H1 (cell line): ENCODE measurements around the gene LRBA. TPM values are rescaled to one million over a fixed set of nuclear protein-coding genes. Genes with fewer than 3 reads are reported as not detected.

ENCODE experiments used
- CTCF ChIA-PET: fragments of 300-600 bp; sonication (Branson Sonifier 250); formaldehyde crosslinking; loops from one replicate; lab custom pipeline; 2021; ENCODE audit not compliant: partially characterized antibody; lab: Charles Lee
- POLR2A ChIA-PET: fragments of 300-600 bp; sonication (Branson Sonifier 250); formaldehyde crosslinking; loops from one replicate; lab custom pipeline; 2021; ENCODE audit warnings: inconsistent platforms; ENCODE audit not compliant: partially characterized antibody; lab: Charles Lee
- DNase-seq, 2 experiments: peaks; one replicate each; pipeline versions ENCODE4 v3.0.0 to v3.0.0-alpha.2; 2010 to 2022; ENCODE audit warnings: low spot score in 2 of 2, low read depth in 1 of 2, mixed read lengths in 1 of 2
- FAIRE-seq: peaks from 2 replicates; lab custom pipeline; 2011; peaks lifted over from hg19 to GRCh38; lab: Jason Lieb, UNC
- H2AFZ ChIP-seq: 2 replicates; pipeline ENCODE4 v1.8.1; 2012; ENCODE audit warnings: low read length, inconsistent platforms
- H2AK5ac ChIP-seq: 2 replicates; pipeline ENCODE4 v1.6.1; 2013; ENCODE audit warnings: low read depth, low read length
- H2BK120ac ChIP-seq: replicated peaks from 2 replicates; pipeline ENCODE3; 2013; ENCODE audit warnings: low read depth, low read length, inconsistent platforms
- H2BK12ac ChIP-seq: 2 replicates; pipeline ENCODE4 v1.6.1; 2013; ENCODE audit warnings: low read depth, low read length
- H2BK15ac ChIP-seq: 2 replicates; pipeline ENCODE4 v1.6.1; 2013; ENCODE audit warnings: low read length
- H2BK20ac ChIP-seq: 2 replicates; pipeline ENCODE4 v1.6.1; 2013; ENCODE audit warnings: low read length
- H2BK5ac ChIP-seq: 2 replicates; pipeline ENCODE4 v1.6.1; 2013; ENCODE audit warnings: low read depth, low read length
- H3K14ac ChIP-seq: 2 replicates; pipeline ENCODE4 v1.6.1; 2013; ENCODE audit warnings: inconsistent platforms; ENCODE audit not compliant: insufficient read length
- H3K18ac ChIP-seq: 2 replicates; pipeline ENCODE4 v1.6.1; 2013; ENCODE audit warnings: low read length; ENCODE audit errors: extremely low read depth
- H3K23ac ChIP-seq: 2 replicates; pipeline ENCODE4 v1.6.1; 2013; ENCODE audit warnings: inconsistent platforms; ENCODE audit not compliant: insufficient read length
- H3K23me2 ChIP-seq: 2 replicates; pipeline ENCODE4 v1.6.1; 2013; ENCODE audit warnings: low read depth, low read length
- H3K27ac ChIP-seq: 2 replicates; pipeline ENCODE4 v1.6.1; 2011; ENCODE audit warnings: low read depth, low read length, inconsistent platforms
- H3K27me3 ChIP-seq, 4 experiments: replicated peaks in 1 of 4; 1 replicate in 1 of 4; 2 replicates in 3 of 4; pipeline versions ENCODE4 v1.6.1 to v1.8.1; 2011 to 2013; ENCODE audit warnings: low read length in 3 of 4, mild to moderate bottlenecking in 3 of 4, inconsistent platforms in 2 of 4, mixed read lengths in 2 of 4, moderate library complexity in 1 of 4; ENCODE audit not compliant: control insufficient read depth in 3 of 4, insufficient read depth in 3 of 4; ENCODE audit errors: extremely low read depth in 1 of 4
- H3K36me3 ChIP-seq, 4 experiments: 2 replicates each; pipeline versions ENCODE4 v1.6.1 to v1.8.1; 2011 to 2013; ENCODE audit warnings: mild to moderate bottlenecking in 4 of 4, low read length in 3 of 4, moderate library complexity in 2 of 4, control low read depth in 1 of 4, inconsistent platforms in 1 of 4; ENCODE audit not compliant: insufficient read depth in 4 of 4, control insufficient read depth in 2 of 4
- H3K4ac ChIP-seq: replicated peaks from 2 replicates; pipeline ENCODE3; 2013; ENCODE audit warnings: low read length, low read depth, mixed read lengths, inconsistent platforms; ENCODE audit not compliant: insufficient read length
- H3K4me1 ChIP-seq, 4 experiments: replicated peaks in 1 of 4; 1 replicate in 1 of 4; 2 replicates in 3 of 4; pipeline versions ENCODE4 v1.6.1 to v1.8.1; 2011 to 2013; ENCODE audit warnings: low read length in 3 of 4, inconsistent platforms in 2 of 4, mixed read lengths in 1 of 4; ENCODE audit not compliant: insufficient read depth in 4 of 4, control insufficient read depth in 3 of 4
- H3K4me2 ChIP-seq, 2 experiments: 2 replicates each; pipeline versions ENCODE4 v1.6.1 to v1.8.1; 2011 to 2013; ENCODE audit warnings: low read depth in 2 of 2, low read length in 2 of 2, control low read depth in 1 of 2, inconsistent platforms in 1 of 2, mild to moderate bottlenecking in 1 of 2; ENCODE audit not compliant: insufficient read depth in 1 of 2
- H3K4me3 ChIP-seq, 4 experiments: fragments of 200-600, 300-600 bp in 1 of 4; sonication (generic), shearing (Covaris generic), sonication (Bioruptor Twin) in 1 of 4; 2 replicates each; pipeline versions ENCODE4 v1.5.1 to v1.8.1; 2011 to 2016; ENCODE audit warnings: low read length in 4 of 4, low read depth in 3 of 4, control low read depth in 2 of 4, inconsistent platforms in 2 of 4, mild to moderate bottlenecking in 2 of 4, mixed read lengths in 1 of 4, moderate library complexity in 1 of 4; ENCODE audit not compliant: insufficient read depth in 2 of 4; ENCODE audit errors: extremely low read depth in 1 of 4
- H3K56ac ChIP-seq: replicated peaks from 2 replicates; pipeline ENCODE3; 2013; ENCODE audit warnings: low read depth, mild to moderate bottlenecking, mixed read lengths, low read length, inconsistent platforms; ENCODE audit not compliant: insufficient read length
- H3K79me1 ChIP-seq: 2 replicates; pipeline ENCODE4 v1.6.1; 2013; ENCODE audit warnings: low read depth, low read length, control low read depth
- H3K79me2 ChIP-seq, 2 experiments: 2 replicates each; pipeline versions ENCODE4 v1.6.1 to v1.8.1; 2012 to 2013; ENCODE audit warnings: low read length in 2 of 2, mild to moderate bottlenecking in 2 of 2, inconsistent platforms in 1 of 2; ENCODE audit not compliant: insufficient read depth in 2 of 2, control insufficient read depth in 1 of 2
- H3K9ac ChIP-seq, 4 experiments: replicated peaks in 1 of 4; 1 replicate in 1 of 4; 2 replicates in 3 of 4; pipeline versions ENCODE4 v1.6.1 to v1.8.1; 2011 to 2013; ENCODE audit warnings: low read depth in 3 of 4, low read length in 3 of 4, control low read depth in 2 of 4, mild to moderate bottlenecking in 2 of 4, moderate library complexity in 2 of 4, inconsistent platforms in 1 of 4; ENCODE audit errors: extremely low read depth in 1 of 4
- H3K9me3 ChIP-seq, 2 experiments: 2 replicates each; pipeline versions ENCODE4 v1.6.1 to v1.8.1; 2012 to 2013; ENCODE audit warnings: mild to moderate bottlenecking in 2 of 2, moderate library complexity in 2 of 2, control low read depth in 1 of 2, inconsistent platforms in 1 of 2, low read depth in 1 of 2, low read length in 1 of 2, mixed read lengths in 1 of 2; ENCODE audit not compliant: insufficient read depth in 2 of 2
- H4K20me1 ChIP-seq, 2 experiments: replicated peaks in 1 of 2; 2 replicates each; pipeline versions ENCODE3 to v1.8.1; 2011 to 2013; ENCODE audit warnings: inconsistent platforms in 2 of 2, low read length in 2 of 2, mild to moderate bottlenecking in 1 of 2; ENCODE audit not compliant: insufficient read depth in 2 of 2, control insufficient read depth in 1 of 2
- H4K5ac ChIP-seq: 2 replicates; pipeline ENCODE4 v1.6.1; 2013; ENCODE audit warnings: low read length, low read depth, mixed read lengths, inconsistent platforms; ENCODE audit not compliant: insufficient read length
- H4K8ac ChIP-seq: 2 replicates; pipeline ENCODE4 v1.8.0; 2013; ENCODE audit warnings: mild to moderate bottlenecking, moderate library complexity, low read length, inconsistent platforms; ENCODE audit not compliant: insufficient read depth; ENCODE audit errors: extremely low read depth
- H4K91ac ChIP-seq: replicated peaks from 2 replicates; pipeline ENCODE3; 2013; ENCODE audit warnings: low read length, mixed read lengths, inconsistent platforms; ENCODE audit not compliant: insufficient read length
- CHD2 ChIP-seq: IDR thresholded peaks from 2 replicates; pipeline ENCODE4 v1.6.1; 2012; ENCODE audit warnings: low read length, improper control_type of control experiment
- KDM4A ChIP-seq: IDR thresholded peaks from one replicate; pipeline ENCODE4 v1.7.1; 2012; ENCODE audit warnings: low read depth, mild to moderate bottlenecking, moderate library complexity, low read length, inconsistent platforms; ENCODE audit not compliant: severe bottlenecking
- KDM5A ChIP-seq: fragments of 200-600 bp; IDR thresholded peaks from 2 replicates; pipeline ENCODE4 v1.7.1; 2012; ENCODE audit warnings: mild to moderate bottlenecking, low read length, inconsistent platforms, mixed read lengths
- RBBP5 ChIP-seq: IDR thresholded peaks from 2 replicates; pipeline ENCODE4 v1.7.1; 2012; ENCODE audit warnings: low read depth, mild to moderate bottlenecking, inconsistent platforms, low read length, moderate library complexity, borderline replicate concordance
- SAP30 ChIP-seq: fragments of 300-600 bp; sonication (generic); IDR thresholded peaks from 2 replicates; pipeline ENCODE4 v1.7.1; 2012; ENCODE audit warnings: low read length, moderate library complexity, mild to moderate bottlenecking, inconsistent platforms; ENCODE audit not compliant: insufficient read depth, insufficient replicate concordance
- SIN3A ChIP-seq, 2 experiments: IDR thresholded peaks in 1 of 2; conservative IDR thresholded peaks in 1 of 2; 2 replicates each; pipeline ENCODE4 v1.6.1; 2011 to 2012; ENCODE audit warnings: low read length in 2 of 2, improper control_type of control experiment in 1 of 2, low read depth in 1 of 2, mild to moderate bottlenecking in 1 of 2
- SIX5 ChIP-seq: IDR thresholded peaks from 2 replicates; pipeline ENCODE4 v1.6.1; 2011; ENCODE audit warnings: mild to moderate bottlenecking, low read depth, low read length
- WGBS, 2 experiments: shearing (Covaris generic) in 1 of 2; methylation state at CpG; one replicate each; pipeline versions ENCODE4 v1.1.6 to v1.1.7; 2013 to 2015; ENCODE audit warnings: low lambda C conversion rate in 2 of 2, mixed read lengths in 2 of 2, inconsistent platforms in 1 of 2, low coverage in 1 of 2, missing lambda C conversion rate in 1 of 2; ENCODE audit not compliant: insufficient replicate concordance in 2 of 2, insufficient coverage in 1 of 2, insufficient read length in 1 of 2; ENCODE audit errors: extremely low coverage in 1 of 2, missing lambda C conversion rate in 1 of 2; 5-methylcytosine and 5-hydroxymethylcytosine counted together
- polyA plus RNA-seq, 7 experiments: library from polyadenylated mRNA; depleted of rRNA in 3 of 7; stranded (reverse) in 5 of 7; unstranded in 2 of 7; fragments of >200 nt in 5 of 7; fragments of 200-250 nt in 2 of 7; gene quantifications; 1 replicate in 5 of 7; 2 replicates in 1 of 7; 4 replicates in 1 of 7; pipeline versions ENCODE4 v1.2.1 to v1.2.3, GENCODE V29; 2011 to 2013; ENCODE audit warnings: missing spikeins in 2 of 7, mixed read lengths in 2 of 7
- total RNA-seq: library from RNA; stranded (reverse); fragmentation: NEBNext Ultra II Directional; extraction: Animal tissue kit (Norgen Biotek cat#: 25700); gene quantifications from 2 replicates; pipeline ENCODE4 v1.2.1, GENCODE V29; 2021
- TF ChIP-seq, protein P1 (sequence below): IDR thresholded peaks from 2 replicates; pipeline ENCODE4 v1.6.1; 2011; ENCODE audit warnings: low read length, improper control_type of control experiment

The LRBA gene
- total and polyA plus RNA-seq, 2 of the 8 experiments (the other 6 are each of a cell fraction or from before 2014, with no cell fraction given), result 54.6 to 83.2 TPM

DNA sequence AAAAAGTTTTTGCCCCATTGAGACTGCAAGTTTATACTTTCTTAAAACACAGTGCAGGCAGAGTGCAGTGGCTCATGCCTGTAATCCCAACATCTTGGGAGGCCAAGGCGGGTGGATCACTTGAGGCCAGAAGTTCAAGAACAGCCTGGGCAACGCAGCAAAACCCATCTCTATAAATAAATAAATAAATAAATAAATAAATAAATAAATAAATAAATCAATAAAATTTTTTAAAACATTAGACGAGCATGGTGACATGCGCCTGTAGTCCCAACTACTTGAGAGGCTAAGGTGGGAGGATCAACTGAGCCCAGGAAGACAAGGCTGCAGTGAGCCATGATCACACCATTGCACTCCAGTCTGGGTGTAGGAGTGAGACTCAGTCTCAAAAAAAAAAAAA, 213.3 kb downstream of the LRBA start:
- FAIRE-seq, result no peak
- H2AK5ac ChIP-seq, result no peak overlapping the region
- H2BK12ac ChIP-seq, result no peak overlapping the region
- ChIA-PET CTCF (no interaction called here), POLR2A (interaction anchor here (0.6 kb wide), 1 partner anchor 12 kb away, joined by 3 read pairs; no protein-coding TSS in a partner anchor)
- H3K27me3 ChIP-seq, result no peaks in the 10 kb centered on the region
- H3K4me2 ChIP-seq, result no peak overlapping the region
- no peaks in the 10 kb centered on the region for H3K79me1 ChIP-seq
- WGBS, 2 experiments, result 92% methylated on average over 4 of the region's 4 CpGs; no CpG with 5 or more reads in 1 of the 2 experiments
- H4K91ac ChIP-seq, result no peak overlapping the region
- no peaks in the 10 kb centered on the region for H3K9me3 ChIP-seq
- H2AFZ ChIP-seq, result no peak overlapping the region
- H3K23me2 ChIP-seq, result no peaks in the 10 kb centered on the region
- no peak overlapping the region for H2BK20ac ChIP-seq
- H3K27ac ChIP-seq, result no peak overlapping the region
- no peak overlapping the region for H2BK5ac ChIP-seq
- H3K23ac ChIP-seq, result no peak overlapping the region
- H3K4me3 ChIP-seq, result no peak overlapping the region
- H3K4ac ChIP-seq, result no peak overlapping the region
- H4K5ac ChIP-seq, result no peak overlapping the region
- no peak overlapping the region for H2BK120ac ChIP-seq
- H4K8ac ChIP-seq, result no peak overlapping the region
- no peaks in the 10 kb centered on the region for H3K4me1 ChIP-seq
- H3K14ac ChIP-seq, result no peak overlapping the region
- peaks cover 0 to 4% (median 0%) of the 10 kb centered on the region in 4 experiments; a peak in 1 of 8 replicates for H3K36me3 ChIP-seq
- TF ChIP-seq KDM5A, result no peak
- no peak for TF ChIP-seq CHD2
- TF ChIP-seq, protein P1, sequence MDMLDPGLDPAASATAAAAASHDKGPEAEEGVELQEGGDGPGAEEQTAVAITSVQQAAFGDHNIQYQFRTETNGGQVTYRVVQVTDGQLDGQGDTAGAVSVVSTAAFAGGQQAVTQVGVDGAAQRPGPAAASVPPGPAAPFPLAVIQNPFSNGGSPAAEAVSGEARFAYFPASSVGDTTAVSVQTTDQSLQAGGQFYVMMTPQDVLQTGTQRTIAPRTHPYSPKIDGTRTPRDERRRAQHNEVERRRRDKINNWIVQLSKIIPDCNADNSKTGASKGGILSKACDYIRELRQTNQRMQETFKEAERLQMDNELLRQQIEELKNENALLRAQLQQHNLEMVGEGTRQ, result no peak
- no peak for TF ChIP-seq SAP30
- TF ChIP-seq SIN3A (conservative IDR thresholded peaks at IDR 0.05 in 1 of 2, IDR thresholded peaks at IDR 0.05 in 1 of 2; ENCODE audit: low read depth in 1 of 2, low read length in 2 of 2), result no peak
- TF ChIP-seq KDM4A, result no peak
- no peak for TF ChIP-seq SIX5
- TF ChIP-seq RBBP5, result no peak
- TF ChIP-seq, all 59 proteins: peak for 0
- Histone ChIP-seq H3K18ac (no peak overlapping the region), H4K20me1 (no peaks in the 10 kb centered on the region), H3K9ac (no peak overlapping the region), H3K79me2 (no peaks in the 10 kb centered on the region), H2BK15ac (no peak overlapping the region), H3K56ac (no peak overlapping the region)
- DNase-seq, result no peak
